IPS DF 19.7 (cell line): ENCODE results near the gene RNF181.
"Not testable (repeated sequence)": the region's sequence is repeated elsewhere in the genome, so short reads cannot be mapped to it uniquely, and the experiment has no call there.

Source experiments
- DNase-seq: peaks from one replicate; pipeline ENCODE4 v3.0.0-alpha.2; 2013; ENCODE audit warnings: low read depth, low spot score

The RNF181 gene

GRCh38 chr2:85577386-85578242 is 17.9 kb upstream of the RNF181 start, which contains the start of gene VAMP8:
VAMP8 (plus strand) TSS chr2:85577586; CDS start chr2:85577647, 61 bp downstream.
- peak; percentile 52 for DNase-seq

- DNase-seq: no peak
Measured at GRCh38 chr2:85578243-85579180, 17.0 kb upstream of the RNF181 start.

- no peak for DNase-seq
Measured at GRCh38 chr2:85579266-85579935, 16.1 kb upstream of the RNF181 start.

- DNase-seq: no peak
Measured at GRCh38 chr2:85580206-85580605, 15.3 kb upstream of the RNF181 start.

GRCh38 chr2:85582492-85582891 is 13.1 kb upstream of the RNF181 start:
- no peak for DNase-seq

- DNase-seq: no peak
Measured at GRCh38 chr2:85583667-85584353, 11.7 kb upstream of the RNF181 start.

GRCh38 chr2:85584354-85584856 is 11.1 kb upstream of the RNF181 start, which contains the start of gene VAMP5:
VAMP5 (plus strand) TSS chr2:85584431; CDS start chr2:85584491, 60 bp downstream.
- DNase-seq: no peak

GRCh38 chr2:85584857-85585780 is 10.4 kb upstream of the RNF181 start:
- no peak for DNase-seq

- DNase-seq: no peak
Measured at GRCh38 chr2:85585781-85586105, 9.8 kb upstream of the RNF181 start.

- no peak for DNase-seq
Measured at GRCh38 chr2:85588236-85588635, 7.3 kb upstream of the RNF181 start.

GRCh38 chr2:85588645-85589044 is 6.9 kb upstream of the RNF181 start:
- DNase-seq: no peak

GRCh38 chr2:85589181-85589580 is 6.4 kb upstream of the RNF181 start:
- no peak for DNase-seq

GRCh38 chr2:85589982-85590791 is 5.4 kb upstream of the RNF181 start:
- DNase-seq: no peak

- DNase-seq: no peak
Measured at GRCh38 chr2:85590950-85591349, 4.6 kb upstream of the RNF181 start.

- no peak for DNase-seq
Measured at GRCh38 chr2:85591563-85591962, 4.0 kb upstream of the RNF181 start.

GRCh38 chr2:85592299-85592698 is 3.2 kb upstream of the RNF181 start:
- DNase-seq: not testable (repeated sequence)

GRCh38 chr2:85593023-85593422 is 2.5 kb upstream of the RNF181 start:
- DNase-seq: no peak

- DNase-seq: no peak
Measured at GRCh38 chr2:85594715-85595300, 737 bp upstream of the RNF181 start.

GRCh38 chr2:85596026-85596333 is 435 bp downstream of the RNF181 start:
- DNase-seq: no peak
